ENCODE results near the gene KRT222. TPM values are rescaled to one million over a fixed set of nuclear protein-coding genes. Genes with fewer than 3 reads are reported as not detected.
A peak's percentile ranks its signal among the peaks of the same experiment; 100 is the strongest.

Gene KRT222
- total RNA-seq, 2 experiments from 2014 or later, result not detected

- intact Hi-C loops (cut with micrococcal nuclease; ENCODE audit: unreplicated experiment), result loop anchor here (5.0 kb wide), 3 partner anchors 105 to 285 kb away; no protein-coding TSS in a partner anchor
- H3K9me3 ChIP-seq (ENCODE audit: low read length), result no peaks in the 10 kb centered on the region
- peaks cover 6% of the 10 kb centered on the region for H3K36me3 ChIP-seq (ENCODE audit: insufficient read depth, low read length)
- H3K4me1 ChIP-seq (ENCODE audit: insufficient read depth, low read length, poor library complexity, severe bottlenecking), result peaks cover 41% of the 10 kb centered on the region
- H3K79me2 ChIP-seq (ENCODE audit: insufficient read depth, low read depth, low read length), result no peaks in the 10 kb centered on the region
- no peak for TF ChIP-seq CTCF (conservative IDR thresholded peaks at IDR 0.05; ENCODE audit: low read length)
- no peak for TF ChIP-seq EZH2phosphoT487 (IDR thresholded peaks at IDR 0.05; ENCODE audit: borderline replicate concordance, low read depth, low read length)
- no peaks in the 10 kb centered on the region for H3K9me2 ChIP-seq (ENCODE audit: insufficient read depth, low read length)
- ChIA-PET POLR2A (interaction anchor here (0.8 kb wide), 1 partner anchor 1592 kb away, joined by 3 read pairs; no protein-coding TSS in a partner anchor), CTCF (ENCODE audit: unreplicated experiment) (no interaction called here)
- H3K27ac ChIP-seq (ENCODE audit: low read depth, low read length, poor library complexity, severe bottlenecking), result no peak overlapping the region
- H3K4me3 ChIP-seq (ENCODE audit: low read depth, low read length, poor library complexity, severe bottlenecking), result no peak overlapping the region
- H4K20me1 ChIP-seq (ENCODE audit: insufficient read depth, low read length), result no peaks in the 10 kb centered on the region
- H2AFZ ChIP-seq (ENCODE audit: low read length), result no peak overlapping the region
- H3K4me2 ChIP-seq (ENCODE audit: low read length), result 0 out of 2 replicates have a peak overlapping the region, but pooled peaks have one; percentile 6
- BruUV-seq (replicated peaks), result no TSS peak
- no peak for DNase-seq (ENCODE audit: low spot score)
These were observed 42.5 kb downstream of the KRT222 start for GRCh38 chr17:40622509-40622928.

GRCh38 chr17:40621578-40621977, 43.4 kb downstream of the KRT222 start:
- Histone ChIP-seq H3K9me3 (ENCODE audit: low read length) (no peaks in the 10 kb centered on the region), H3K4me1 (ENCODE audit: insufficient read depth, low read length, poor library complexity, severe bottlenecking) (peaks cover 41% of the 10 kb centered on the region), H3K4me2 (ENCODE audit: low read length) (no peak overlapping the region), H3K79me2 (ENCODE audit: insufficient read depth, low read depth, low read length) (no peaks in the 10 kb centered on the region), H3K36me3 (ENCODE audit: insufficient read depth, low read length) (no peaks in the 10 kb centered on the region), H3K4me3 (ENCODE audit: low read depth, low read length, poor library complexity, severe bottlenecking) (no peak overlapping the region), H2AFZ (ENCODE audit: low read length) (no peak overlapping the region), H3K9me2 (ENCODE audit: insufficient read depth, low read length) (no peaks in the 10 kb centered on the region), H3K27ac (ENCODE audit: low read depth, low read length, poor library complexity, severe bottlenecking) (no peak overlapping the region), H4K20me1 (ENCODE audit: insufficient read depth, low read length) (no peaks in the 10 kb centered on the region)
- intact Hi-C loops (cut with micrococcal nuclease; ENCODE audit: unreplicated experiment), result loop anchor here (5.0 kb wide), 3 partner anchors 106 to 286 kb away; no protein-coding TSS in a partner anchor
- no TSS peak for BruUV-seq (replicated peaks)
- ChIA-PET CTCF (ENCODE audit: unreplicated experiment) (no interaction called here), POLR2A (no interaction called here)
- no peak for DNase-seq (ENCODE audit: low spot score)
- TF ChIP-seq CTCF (conservative IDR thresholded peaks at IDR 0.05; ENCODE audit: low read length) (no peak), EZH2phosphoT487 (IDR thresholded peaks at IDR 0.05; ENCODE audit: borderline replicate concordance, low read depth, low read length) (no peak)

GRCh38 chr17:40621019-40621418, 44.0 kb downstream of the KRT222 start:
- H3K4me3 ChIP-seq (ENCODE audit: low read depth, low read length, poor library complexity, severe bottlenecking), result no peak overlapping the region
- no peaks in the 10 kb centered on the region for H4K20me1 ChIP-seq (ENCODE audit: insufficient read depth, low read length)
- TF ChIP-seq EZH2phosphoT487 (IDR thresholded peaks at IDR 0.05; ENCODE audit: borderline replicate concordance, low read depth, low read length), result no peak
- no peak for TF ChIP-seq CTCF (conservative IDR thresholded peaks at IDR 0.05; ENCODE audit: low read length)
- CTCF ChIA-PET (ENCODE audit: unreplicated experiment), result no interaction called here
- H3K27ac ChIP-seq (ENCODE audit: low read depth, low read length, poor library complexity, severe bottlenecking), result no peak overlapping the region
- DNase-seq (ENCODE audit: low spot score), result no peak
- no peaks in the 10 kb centered on the region for H3K9me3 ChIP-seq (ENCODE audit: low read length)
- H2AFZ ChIP-seq (ENCODE audit: low read length), result no peak overlapping the region
- H3K9me2 ChIP-seq (ENCODE audit: insufficient read depth, low read length), result no peaks in the 10 kb centered on the region
- H3K4me2 ChIP-seq (ENCODE audit: low read length), result no peak overlapping the region
- BruUV-seq (replicated peaks), result no TSS peak
- intact Hi-C loops (cut with micrococcal nuclease; ENCODE audit: unreplicated experiment), result loop anchor here (5.0 kb wide), 3 partner anchors 106 to 286 kb away; no protein-coding TSS in a partner anchor
- peaks cover 44% of the 10 kb centered on the region for H3K4me1 ChIP-seq (ENCODE audit: insufficient read depth, low read length, poor library complexity, severe bottlenecking)
- no peaks in the 10 kb centered on the region for H3K36me3 ChIP-seq (ENCODE audit: insufficient read depth, low read length)
- H3K79me2 ChIP-seq (ENCODE audit: insufficient read depth, low read depth, low read length), result no peaks in the 10 kb centered on the region
- POLR2A ChIA-PET, result no interaction called here
